CMK (cell line): ENCODE data around the gene C1orf174.
A peak's percentile ranks its signal among the peaks of the same experiment; 100 is the strongest.

Experiments used
- DNase-seq: peaks from one replicate; pipeline ENCODE4 v3.0.0-alpha.2; 2010; ENCODE audit warnings: low read depth

Gene C1orf174

DNA sequence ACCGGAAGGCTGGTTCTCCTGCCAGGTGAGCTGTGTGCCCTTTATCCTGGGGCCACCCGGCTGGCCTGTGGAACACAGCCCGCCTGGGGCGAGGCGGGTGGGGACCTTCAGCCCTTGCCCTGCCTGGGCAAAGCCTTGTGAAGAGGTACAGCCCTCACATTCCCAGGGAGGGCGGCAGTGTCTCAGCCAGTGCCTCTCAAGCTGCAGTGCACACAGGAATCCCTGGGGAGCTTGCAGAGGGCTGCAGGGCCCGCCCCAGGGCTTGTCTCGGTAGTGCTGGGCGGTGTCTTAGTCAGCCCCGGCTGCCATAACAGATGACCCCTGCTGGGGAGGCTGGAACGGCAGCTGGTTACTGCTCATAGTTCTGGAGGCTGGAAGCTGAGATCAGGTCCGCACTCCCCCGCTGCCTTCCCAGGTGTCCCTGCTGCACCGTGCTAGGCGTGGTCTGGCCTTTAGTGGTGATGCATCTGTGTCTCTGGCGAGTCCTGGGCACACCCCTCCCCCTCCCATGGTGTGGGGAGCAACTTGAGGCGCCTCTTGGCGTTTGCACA, 30.2 kb downstream of the C1orf174 start:
- no peak for DNase-seq

DNA sequence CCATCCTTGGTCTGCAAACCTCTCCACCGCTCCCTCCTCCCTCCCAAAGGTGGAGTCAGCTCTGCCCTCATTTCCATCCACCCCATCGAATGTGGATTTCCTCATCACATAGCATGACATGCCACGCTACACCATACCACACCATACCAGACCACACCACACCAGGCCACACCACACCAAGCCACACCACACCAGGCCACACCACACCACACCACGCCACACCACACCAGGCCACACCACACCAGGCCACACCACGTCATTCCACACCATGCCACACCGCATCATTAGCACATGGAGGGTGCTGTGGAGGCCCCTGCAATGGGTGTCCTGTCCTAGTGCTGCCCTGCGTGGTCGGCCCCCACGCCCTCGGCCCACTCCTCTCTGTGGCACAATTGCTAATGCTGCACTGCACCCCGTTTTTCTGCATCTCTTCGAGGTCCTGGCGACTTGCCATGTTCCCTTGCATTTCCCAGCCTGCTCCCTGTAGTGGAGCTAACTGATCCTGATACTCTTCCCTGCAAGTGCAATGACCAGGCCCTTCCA, 31.5 kb downstream of the C1orf174 start:
- DNase-seq, result no peak

DNA sequence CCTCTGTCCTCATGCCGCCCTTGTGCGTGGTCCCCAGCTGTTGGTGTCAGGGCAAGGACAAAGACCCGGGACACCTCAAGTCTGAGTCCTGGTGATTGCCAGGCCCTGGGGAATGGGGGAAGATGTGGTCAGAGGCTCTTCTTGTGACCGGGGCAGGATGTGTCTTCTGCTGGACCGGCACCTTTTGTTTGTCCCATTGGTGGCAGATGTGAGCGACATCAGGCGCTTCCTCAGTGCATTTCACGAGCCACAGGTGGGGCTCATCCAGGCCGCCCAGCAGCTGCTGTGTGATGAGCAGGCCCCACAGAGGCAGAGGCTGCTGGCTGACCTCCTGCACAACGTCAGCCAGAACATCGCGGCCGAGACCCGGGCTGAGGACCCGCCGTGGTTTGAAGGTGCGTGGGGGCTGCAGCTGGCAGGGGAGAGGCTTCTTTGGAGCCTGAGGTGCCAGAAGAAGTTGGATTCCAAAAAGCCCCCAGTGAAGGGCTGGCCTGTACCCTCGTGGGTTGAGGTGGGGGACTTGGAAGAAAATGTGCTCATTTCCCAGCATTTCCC, 34.4 kb downstream of the C1orf174 start:
- no peak for DNase-seq

DNA sequence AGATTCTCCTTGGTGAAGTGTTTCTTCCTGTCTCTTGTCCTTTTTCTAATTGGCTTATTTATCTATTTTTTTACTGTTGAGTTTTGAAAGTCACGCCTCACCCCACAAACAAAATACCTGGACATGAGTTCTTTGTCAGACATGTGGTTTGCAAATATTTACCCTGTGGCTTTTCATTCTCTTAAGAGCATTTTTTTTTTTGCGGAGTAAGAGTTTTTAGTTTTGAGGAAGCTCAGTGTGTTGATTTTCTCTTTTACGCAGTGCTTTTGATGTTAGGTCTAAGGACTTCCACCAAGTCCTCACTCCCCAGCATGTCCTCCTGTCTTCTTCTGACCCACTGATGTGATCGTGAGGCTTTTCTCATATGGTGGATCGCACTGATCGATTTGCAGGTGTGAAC, 35.2 kb downstream of the C1orf174 start:
- DNase-seq, result no peak

DNA sequence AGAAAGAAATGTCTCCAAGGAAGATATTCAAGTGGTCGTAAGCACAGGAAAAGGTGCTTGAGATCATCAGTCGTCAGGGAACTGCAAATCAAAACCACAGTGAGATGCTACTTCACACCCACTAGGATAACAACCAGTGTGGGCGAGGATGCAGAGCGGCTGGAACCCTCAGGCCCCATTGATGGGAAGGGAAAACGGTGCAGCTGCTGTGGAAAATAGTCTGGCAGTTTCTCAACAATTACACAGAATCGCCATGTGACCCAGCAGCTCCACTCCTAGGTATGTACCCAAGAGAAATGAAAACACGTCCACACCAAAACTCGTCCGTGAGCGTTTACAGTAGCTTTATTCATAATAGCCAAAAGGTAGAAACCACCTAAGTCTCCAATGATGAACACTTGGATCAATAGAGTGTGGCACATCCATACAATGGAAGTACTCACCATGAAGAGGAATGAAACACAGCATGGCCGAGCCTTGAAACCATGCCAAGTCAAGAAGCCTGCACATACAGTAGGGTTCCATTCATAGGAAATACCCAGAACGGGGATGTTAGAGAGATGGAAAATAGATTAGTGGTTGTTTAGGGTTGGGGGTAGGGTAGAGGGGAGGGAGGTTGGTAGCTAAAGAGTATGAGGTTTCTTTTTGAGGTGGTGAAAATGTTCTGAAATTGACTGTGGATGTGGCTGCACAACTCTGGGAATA, 36.7 kb downstream of the C1orf174 start:
- DNase-seq, result no peak

DNA sequence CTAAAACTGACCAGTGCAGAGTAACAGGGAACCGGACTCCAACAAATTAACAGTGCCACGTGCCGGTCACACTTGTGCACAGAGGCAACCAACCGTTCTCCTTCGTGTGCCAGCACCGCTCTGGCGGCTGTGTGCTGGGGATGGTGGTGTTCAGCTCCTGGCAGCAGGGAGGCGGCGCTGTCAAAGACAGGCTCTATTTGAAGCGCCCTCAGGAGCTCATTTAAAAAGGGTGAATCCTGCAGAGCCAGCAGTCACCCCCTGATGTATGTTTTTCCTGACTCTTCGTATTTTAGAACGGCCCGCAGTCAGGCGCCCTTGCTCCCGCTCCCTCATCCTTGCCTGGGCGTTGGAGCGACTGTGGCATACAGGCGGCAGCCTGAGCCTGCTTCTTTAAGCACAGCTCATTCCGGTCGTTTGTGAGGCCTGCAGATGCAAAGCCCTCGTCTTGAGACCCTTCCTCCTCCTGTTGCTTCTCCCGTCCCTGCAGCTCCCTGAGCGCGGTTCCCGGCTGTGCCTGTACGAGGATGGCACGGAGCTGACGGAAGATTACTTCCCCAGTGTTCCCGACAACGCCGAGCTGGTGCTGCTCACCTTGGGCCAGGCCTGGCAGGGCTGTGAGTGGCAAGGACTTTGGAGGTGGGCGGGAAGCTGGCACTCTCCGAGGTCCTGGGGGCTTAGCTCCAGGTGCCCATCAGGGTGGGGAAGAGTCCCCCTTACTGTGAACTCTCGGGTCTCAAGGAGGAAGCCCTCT, 41.7 kb downstream of the C1orf174 start:
- DNase-seq, result peak; percentile 33

DNA sequence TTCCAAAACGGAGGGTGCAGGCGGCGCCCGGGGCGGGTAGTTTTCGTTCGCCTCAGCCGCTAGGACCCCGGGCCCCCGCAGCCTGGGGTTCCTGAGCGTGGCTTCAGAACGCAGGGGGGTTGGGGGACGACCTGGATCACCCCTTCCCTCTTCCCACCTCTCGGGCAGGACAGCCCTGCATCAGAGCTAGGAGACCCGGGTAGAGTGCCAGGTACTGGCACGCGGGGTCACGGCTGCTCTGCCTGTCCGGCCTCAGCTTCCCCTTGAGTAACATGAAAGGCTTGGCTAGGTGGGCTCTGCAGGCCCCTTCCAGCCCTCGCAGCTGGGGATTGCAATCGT, 42.3 kb downstream of the C1orf174 start:
- no peak for DNase-seq

DNA sequence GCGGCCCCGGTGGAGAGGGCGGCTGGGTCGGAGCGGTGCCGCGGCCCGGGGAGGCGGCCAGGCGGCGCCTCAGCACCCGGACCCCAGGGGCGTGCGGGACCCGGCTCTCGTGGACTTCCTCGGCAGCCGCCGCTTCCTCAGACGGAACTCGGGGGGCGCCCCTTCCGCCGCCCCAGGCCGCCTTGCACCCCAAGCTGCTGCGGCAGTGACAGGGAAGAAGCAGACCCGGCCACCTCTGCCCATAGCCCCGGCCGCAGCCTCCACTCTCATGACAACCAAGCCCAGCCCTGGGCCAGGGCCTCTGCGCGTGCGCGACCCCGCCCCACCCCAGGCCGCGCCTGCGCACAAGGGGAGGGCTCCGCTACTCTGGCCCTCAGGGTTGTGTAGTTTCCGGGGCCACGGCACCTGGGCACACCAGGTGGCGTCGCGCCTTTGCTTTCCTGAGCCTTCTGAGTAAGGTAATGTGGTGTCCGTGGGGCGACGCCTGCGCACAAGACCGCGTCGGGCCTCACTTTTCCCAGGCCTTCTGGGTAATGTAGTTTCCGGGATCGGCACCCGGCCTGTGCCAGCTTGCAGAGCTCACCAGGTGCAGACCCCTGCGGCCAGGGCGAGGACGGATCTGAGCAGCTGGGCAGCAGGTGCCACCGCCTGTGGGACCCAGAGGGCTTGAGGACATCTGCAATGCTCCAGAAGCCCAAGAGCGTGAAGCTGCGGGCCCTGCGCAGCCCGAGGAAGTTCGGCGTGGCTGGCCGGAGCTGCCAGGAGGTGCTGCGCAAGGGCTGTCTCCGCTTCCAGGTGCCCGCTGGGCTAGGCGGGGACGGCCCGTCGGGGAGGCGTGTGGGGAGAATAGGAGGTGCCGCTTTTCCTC, 42.9 kb downstream of the C1orf174 start, which contains the start of the genes CEP104 and DFFB:
CEP104 (minus strand) TSS at position 289 of the 868 bp plus-strand sequence. CDS start 4,804 bp downstream, outside the sequence.
DFFB (plus strand) TSS at position 554 of the 868 bp plus-strand sequence; CDS start at position 682, 128 bp downstream.
- peak; percentile 87 for DNase-seq

DNA sequence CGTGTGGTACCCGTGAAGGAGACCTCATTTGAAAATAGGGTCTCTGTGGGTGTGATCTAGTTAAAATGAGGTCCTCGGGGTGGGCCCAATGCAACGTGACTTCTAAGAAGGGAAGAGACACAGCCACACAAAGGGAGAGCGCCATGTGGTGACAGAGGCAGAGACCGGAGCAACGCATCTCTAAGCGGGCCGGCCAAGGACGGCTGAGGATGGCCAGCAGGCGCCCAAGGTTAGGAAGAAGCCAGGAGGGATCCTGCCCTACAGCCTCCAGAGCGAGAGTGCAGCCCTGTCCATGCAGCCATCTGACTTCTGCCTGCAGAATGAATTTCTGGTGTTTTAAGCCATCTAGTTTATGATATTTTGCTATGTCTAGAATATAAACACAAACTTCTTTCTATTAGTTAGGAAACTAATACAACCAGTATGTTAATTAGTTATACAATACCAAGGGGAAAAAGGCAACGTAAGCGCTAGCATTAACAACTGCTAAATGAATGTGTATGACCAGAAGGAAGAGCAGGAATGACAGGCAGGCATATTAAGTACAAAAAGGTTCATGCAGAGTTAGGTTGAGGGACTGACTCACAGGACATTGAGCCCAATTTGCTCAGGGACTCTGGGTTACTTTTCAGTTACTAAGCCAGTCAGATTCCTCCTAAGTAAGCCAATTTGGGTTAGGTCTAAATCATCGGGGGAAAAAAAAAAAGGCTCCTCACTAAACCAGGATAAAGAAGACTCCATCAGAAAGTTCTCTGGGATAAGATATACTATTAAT, 47.2 kb downstream of the C1orf174 start:
- DNase-seq, result no peak

DNA sequence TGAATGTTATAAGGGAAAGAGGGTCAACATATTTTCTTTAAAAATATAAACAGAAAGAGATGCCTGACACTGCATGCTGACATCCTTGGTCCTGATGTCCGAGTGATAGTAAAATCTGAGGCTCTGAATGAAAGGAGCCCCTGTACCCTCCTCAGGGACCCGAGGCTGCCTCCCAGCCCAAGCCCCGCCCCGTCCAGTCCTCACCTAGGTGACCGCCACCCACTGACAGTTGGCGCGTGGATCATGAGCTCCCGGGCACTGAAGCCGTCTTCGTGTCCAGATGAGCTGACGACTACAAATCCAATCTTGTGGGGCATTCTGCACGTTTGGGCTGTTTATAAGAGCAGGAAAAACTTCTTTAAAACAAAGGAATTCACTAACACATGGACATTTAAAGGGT, 48.0 kb downstream of the C1orf174 start:
- no peak for DNase-seq

DNA sequence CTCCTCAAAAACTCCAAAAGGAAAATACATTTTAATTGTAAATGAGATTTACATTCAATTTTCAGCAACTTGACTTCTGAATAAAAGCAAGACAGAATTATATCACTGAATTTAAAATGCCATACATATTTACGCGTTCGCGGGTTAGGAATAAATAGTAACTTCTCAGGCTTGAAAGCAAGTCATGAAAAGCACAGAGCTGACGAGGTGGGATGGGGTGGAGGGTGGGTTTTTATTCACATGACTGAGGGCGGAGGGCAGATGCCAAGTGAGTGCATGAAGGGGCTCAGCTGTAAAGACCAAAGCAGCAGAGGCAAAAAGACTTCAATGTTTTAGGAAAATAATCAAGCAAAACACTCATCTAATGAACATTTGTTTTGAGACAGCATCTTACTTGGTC, 48.8 kb downstream of the C1orf174 start:
- no peak for DNase-seq

DNA sequence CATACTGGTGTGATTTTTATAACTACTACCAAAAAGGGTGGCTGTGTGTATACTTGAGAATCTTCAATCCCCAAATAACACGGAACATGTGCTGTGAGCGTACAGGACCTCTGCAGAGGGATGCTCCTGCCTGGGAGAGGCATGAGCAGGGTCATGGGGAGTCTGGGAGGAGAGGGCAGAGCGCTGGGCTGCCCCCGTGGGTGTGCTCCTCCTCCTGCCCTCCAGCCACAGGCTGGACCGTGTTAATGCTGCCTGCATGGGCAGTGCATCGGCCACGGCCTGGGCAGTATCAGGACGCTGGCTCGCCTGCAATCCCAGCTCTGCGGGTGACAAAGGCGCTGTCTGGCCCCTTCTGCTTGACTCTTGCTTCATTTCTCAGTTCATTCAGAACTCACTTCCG, 49.2 kb downstream of the C1orf174 start:
- DNase-seq, result no peak

DNA sequence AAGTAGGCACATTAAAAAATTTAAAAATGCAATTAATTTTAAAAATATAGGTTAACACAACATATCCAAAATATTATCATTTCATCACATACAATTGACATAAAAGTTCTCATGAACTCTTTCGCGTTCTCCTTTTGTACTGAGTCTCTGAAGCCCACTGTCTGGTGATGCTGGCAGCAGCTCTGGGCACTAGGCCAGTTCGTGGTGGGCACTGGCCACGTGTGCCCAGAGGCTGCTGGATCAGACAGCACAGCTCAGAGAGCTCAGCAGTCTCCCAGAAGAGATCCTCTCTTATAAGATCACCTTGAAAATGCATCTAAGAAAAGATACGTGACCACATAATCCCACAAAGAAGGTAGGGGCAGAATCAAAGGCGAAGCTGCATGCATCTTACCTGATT, 53.0 kb downstream of the C1orf174 start:
- DNase-seq, result no peak

DNA sequence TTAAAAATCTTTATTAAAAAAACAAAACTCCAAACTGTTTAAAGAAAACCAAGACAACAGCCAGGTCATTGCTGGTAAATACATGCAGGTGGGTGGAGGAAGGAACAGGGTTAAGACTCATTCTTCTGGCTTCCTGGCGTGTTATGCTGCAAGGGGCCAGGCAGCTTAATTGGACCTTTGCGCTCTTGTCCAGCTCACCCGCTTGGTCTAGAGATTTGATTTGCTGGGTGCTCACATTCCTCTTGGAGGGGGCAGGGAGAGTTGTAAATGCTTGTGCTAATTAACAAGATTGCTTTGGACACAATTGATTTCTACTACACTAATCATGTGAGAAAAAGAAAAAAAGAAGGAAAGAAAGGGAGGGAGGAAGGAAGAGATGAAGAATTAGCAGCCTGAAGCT, 53.5 kb downstream of the C1orf174 start:
- DNase-seq, result no peak

DNA sequence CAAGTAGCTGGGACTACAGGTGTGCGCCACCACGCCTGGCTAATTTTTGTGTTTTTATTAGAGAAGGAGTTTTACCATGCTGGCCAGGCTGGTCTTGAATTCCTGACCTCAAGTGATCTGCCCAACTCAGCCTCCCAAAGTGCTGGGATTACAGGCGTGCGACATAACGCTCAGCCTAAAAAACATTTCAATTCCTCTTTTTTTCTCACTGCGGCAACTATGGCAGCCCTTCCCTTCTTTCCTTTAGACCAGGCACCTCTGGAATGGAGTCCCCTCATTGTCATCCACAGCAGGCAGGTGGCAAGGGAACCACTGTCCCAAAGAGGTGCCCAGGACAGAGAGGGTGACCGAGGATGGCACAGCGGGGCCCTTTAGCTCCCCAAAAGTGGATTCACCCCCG, 57.2 kb downstream of the C1orf174 start:
- no peak for DNase-seq

DNA sequence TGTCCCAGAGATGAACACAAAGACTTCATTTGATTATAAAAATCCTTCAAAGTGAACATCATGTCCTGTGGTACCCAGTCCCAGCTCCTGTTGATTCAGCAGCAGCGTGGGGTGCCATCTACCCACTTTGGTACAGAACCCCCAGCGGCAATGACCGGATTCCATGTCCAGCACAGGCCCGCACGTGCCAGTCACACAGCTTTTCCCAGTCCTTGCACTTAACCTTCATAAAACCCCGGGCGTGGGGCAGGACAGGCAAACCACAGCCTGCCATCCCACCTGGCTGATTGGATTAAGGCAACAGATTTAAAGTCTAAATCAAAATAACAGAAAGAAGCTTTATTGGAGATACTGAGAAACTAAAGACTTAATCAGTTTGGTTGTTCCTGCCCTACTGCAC, 58.6 kb downstream of the C1orf174 start:
- no peak for DNase-seq
